Immature natural killer cell (primary cell): ENCODE results near the gene SNX4. TPM values are rescaled to one million over a fixed set of nuclear protein-coding genes. Genes with fewer than 3 reads are reported as not detected.
"Not testable (repeated sequence)": the region's sequence is repeated elsewhere in the genome, so short reads cannot be mapped to it uniquely, and the experiment has no call there.

Experiments used
- DNase-seq, 3 donors: peaks; one replicate each; pipeline ENCODE4 v3.0.0; 2022; ENCODE audit warnings: mixed read lengths in 1 of 3
- H3K27ac Mint-ChIP-seq, 6 donors: one replicate each; pipeline ENCODE4 v1.8.0; 2020; ENCODE audit warnings: mixed read lengths in 6 of 6, mild to moderate bottlenecking in 5 of 6, inconsistent platforms in 4 of 6, moderate library complexity in 3 of 6
- H3K27me3 Mint-ChIP-seq, 3 donors: one replicate each; pipeline ENCODE4 v1.8.0; 2020 to 2021; ENCODE audit warnings: low read depth in 3 of 3, mild to moderate bottlenecking in 3 of 3, mixed read lengths in 3 of 3, moderate library complexity in 3 of 3, inconsistent platforms in 1 of 3
- H3K36me3 Mint-ChIP-seq, 3 donors: one replicate each; pipeline ENCODE4 v1.8.0; 2020; ENCODE audit warnings: mixed read lengths in 3 of 3, inconsistent platforms in 2 of 3, mild to moderate bottlenecking in 2 of 3
- H3K4me1 Mint-ChIP-seq, 2 donors: one replicate each; pipeline ENCODE4 v1.8.0; 2020; ENCODE audit warnings: inconsistent platforms in 2 of 2, mild to moderate bottlenecking in 2 of 2, mixed read lengths in 2 of 2, moderate library complexity in 1 of 2
- H3K4me3 Mint-ChIP-seq, 5 donors: one replicate each; pipeline ENCODE4 v1.8.0; 2020; ENCODE audit warnings: mild to moderate bottlenecking in 5 of 5, mixed read lengths in 5 of 5, inconsistent platforms in 3 of 5, moderate library complexity in 3 of 5
- H3K9me3 Mint-ChIP-seq, 6 donors: one replicate each; pipeline ENCODE4 v1.8.0; 2020; ENCODE audit warnings: mild to moderate bottlenecking in 6 of 6, mixed read lengths in 6 of 6, inconsistent platforms in 4 of 6, moderate library complexity in 3 of 6
- polyA plus RNA-seq, 3 donors: library from polyadenylated mRNA; unstranded; fragments of 300-500 nt; fragmentation: Illumina TruSeq; gene quantifications; one replicate each; pipeline ENCODE4 v1.2.3, GENCODE V29; 2021

Gene SNX4
- polyA plus RNA-seq, 3 donors from 2014 or later, result 32.1 to 47.8 (median 39.9) TPM

- Mint-ChIP-seq H3K27me3 (peaks cover 0 to 2% (median 0%) of the 10 kb centered on the region in 3 donors), H3K27ac (no peak overlapping the region), H3K4me3 (no peak overlapping the region), H3K9me3 (no peaks in the 10 kb centered on the region), H3K4me1 (no peaks in the 10 kb centered on the region), H3K36me3 (peaks cover 0 to 17% (median 11%) of the 10 kb centered on the region in 3 donors)
- DNase-seq, result no peak
Observed at GRCh38 chr3:125482406-125482805, 37.6 kb downstream of the SNX4 start.

DNA sequence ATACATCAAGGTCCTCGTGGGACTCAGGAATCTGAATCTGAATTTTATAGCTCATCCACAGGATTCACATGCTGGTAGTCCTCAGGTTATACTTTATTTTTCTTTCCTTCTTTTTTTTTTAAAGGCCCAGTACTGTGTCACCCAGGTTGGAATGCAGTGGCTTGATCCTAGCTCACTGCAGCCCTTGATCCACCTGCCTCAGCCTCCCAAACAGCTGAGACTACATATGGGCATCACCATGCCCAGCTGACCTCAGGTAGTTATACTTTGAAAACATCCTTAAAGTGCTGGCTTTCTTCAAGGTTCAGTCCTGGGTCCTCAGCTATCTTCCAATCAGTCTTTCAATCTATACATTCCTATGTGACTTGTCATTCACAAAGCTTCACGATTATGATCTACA lies 38.2 kb downstream of the SNX4 start:
- Mint-ChIP-seq H3K27ac (no peak overlapping the region), H3K4me1 (no peaks in the 10 kb centered on the region), H3K4me3 (no peak overlapping the region)

DNA sequence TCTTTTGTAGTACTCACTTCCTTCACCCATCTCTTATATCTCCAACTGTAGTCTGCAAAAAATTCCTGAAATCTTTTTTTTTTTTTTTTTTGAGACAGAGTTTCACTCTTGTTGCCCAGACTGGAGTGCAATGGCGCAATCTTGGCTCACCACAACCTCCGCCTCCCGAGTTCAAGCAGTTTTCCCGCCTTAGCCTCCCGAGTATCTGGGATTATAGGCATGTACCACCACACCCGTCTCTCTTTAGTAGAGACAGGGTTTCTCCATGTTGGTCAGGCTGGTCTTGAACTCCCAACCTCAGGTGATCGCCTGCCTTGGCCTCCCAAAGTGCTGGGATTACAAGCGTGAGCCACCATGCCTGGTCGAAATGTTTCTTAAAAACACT lies 38.6 kb downstream of the SNX4 start:
- peaks cover 0 to 18% (median 10%) of the 10 kb centered on the region in 3 donors for H3K36me3 Mint-ChIP-seq
- H3K27me3 Mint-ChIP-seq, H3K4me1 Mint-ChIP-seq, H3K27ac Mint-ChIP-seq, H3K9me3 Mint-ChIP-seq, H3K4me3 Mint-ChIP-seq, DNase-seq: not testable (repeated sequence)

More for the DNA sequence above, 38.2 kb downstream of the SNX4 start:
- no peak for DNase-seq
- no peaks in the 10 kb centered on the region for H3K9me3 Mint-ChIP-seq
- H3K36me3 Mint-ChIP-seq, result peaks cover 0 to 17% (median 9%) of the 10 kb centered on the region in 3 donors
- H3K27me3 Mint-ChIP-seq, result peaks cover 0 to 2% (median 0%) of the 10 kb centered on the region in 3 donors

DNA sequence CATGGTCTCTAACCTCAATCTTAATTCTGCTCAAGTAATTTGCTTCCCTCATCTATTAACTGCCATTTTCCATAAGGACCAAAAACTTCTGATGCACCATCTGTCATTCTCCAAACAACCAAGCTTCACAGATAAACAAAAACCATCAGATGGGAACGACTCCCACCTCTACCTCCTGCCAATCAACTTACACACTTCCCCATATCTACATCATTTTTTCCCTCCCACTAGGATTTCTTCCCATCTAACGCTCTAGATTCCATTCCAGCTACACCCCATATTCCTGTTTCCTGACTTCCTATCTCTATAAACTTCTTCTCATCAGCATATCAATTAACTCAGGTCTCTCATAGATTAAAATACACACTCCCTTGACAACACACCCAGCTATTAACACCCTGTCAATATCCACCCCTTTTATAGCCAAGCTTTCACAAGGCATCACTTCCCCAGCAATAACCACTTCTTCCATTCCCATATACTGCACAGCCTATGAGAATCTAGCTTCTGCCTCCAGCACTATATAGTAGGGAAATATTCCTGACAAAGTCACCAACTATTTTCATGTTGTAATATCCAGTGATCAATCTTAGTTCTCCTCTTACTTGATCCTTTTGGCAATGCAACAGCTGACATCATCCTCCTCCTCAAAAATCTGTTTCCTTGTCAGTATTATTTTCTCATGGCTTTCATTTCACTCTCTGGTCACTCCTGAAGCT lies 39.2 kb downstream of the SNX4 start:
- Mint-ChIP-seq H3K27ac (no peak overlapping the region), H3K36me3 (peaks cover 0 to 13% (median 10%) of the 10 kb centered on the region in 3 donors), H3K4me1 (no peaks in the 10 kb centered on the region), H3K27me3 (peaks cover 0 to 2% (median 0%) of the 10 kb centered on the region in 3 donors), H3K4me3 (no peak overlapping the region), H3K9me3 (no peaks in the 10 kb centered on the region)
- no peak for DNase-seq

DNA sequence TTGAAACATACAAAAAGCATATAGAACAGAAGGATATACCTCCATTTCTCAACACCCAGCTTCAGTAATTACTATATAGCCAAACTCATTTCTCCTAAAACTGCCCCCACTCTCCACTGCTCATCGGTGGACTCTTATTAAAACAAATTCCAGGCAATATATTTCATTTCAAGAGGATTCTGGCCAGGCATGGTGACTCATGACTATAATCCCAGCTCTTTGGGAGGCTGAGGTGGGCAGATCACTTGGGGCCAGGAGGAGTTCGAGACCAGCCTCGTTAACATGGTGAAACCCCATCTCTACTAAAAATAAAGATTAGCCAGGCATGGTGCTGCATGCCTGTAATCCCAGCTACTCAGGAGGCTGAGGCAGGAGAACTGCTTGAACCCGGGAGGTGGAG lies 40.9 kb downstream of the SNX4 start:
- Mint-ChIP-seq H3K27ac (no peak overlapping the region), H3K36me3 (peaks cover 0 to 19% (median 16%) of the 10 kb centered on the region in 3 donors), H3K4me3 (no peak overlapping the region), H3K4me1 (no peaks in the 10 kb centered on the region), H3K9me3 (no peaks in the 10 kb centered on the region), H3K27me3 (peaks cover 0 to 2% (median 0%) of the 10 kb centered on the region in 3 donors)
- DNase-seq, result no peak

- DNase-seq, result no peak
- Mint-ChIP-seq H3K27ac (no peak overlapping the region), H3K4me3 (no peak overlapping the region), H3K36me3 (peaks cover 0 to 21% (median 19%) of the 10 kb centered on the region in 3 donors), H3K9me3 (no peaks in the 10 kb centered on the region), H3K27me3 (peaks cover 0 to 2% (median 0%) of the 10 kb centered on the region in 3 donors), H3K4me1 (no peaks in the 10 kb centered on the region)
Observed at GRCh38 chr3:125478326-125478725, 41.7 kb downstream of the SNX4 start.

GRCh38 chr3:125477701-125478100 lies 42.3 kb downstream of the SNX4 start:
- H3K27me3 Mint-ChIP-seq, result peaks cover 0 to 2% (median 0%) of the 10 kb centered on the region in 3 donors

DNA sequence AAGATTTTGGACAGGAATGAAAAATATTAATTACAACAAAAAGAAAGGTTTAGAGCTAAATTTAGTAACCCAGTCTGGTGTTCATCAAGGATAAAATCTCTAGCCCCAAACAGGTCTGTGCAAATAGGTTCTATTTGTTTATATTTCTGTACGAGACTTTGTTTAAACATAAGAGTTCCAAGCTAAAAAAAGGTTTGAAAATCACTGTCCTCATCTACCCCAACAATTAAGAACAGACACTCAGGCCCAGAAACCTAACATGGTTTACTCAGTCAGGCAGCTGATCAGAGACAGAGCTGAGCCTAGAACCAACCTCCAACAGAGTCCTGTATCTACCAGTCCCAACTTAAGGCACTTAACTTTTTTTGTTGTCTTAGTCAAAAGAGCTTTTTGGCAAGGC lies 49.3 kb downstream of the SNX4 start:
- no peak overlapping the region for H3K27ac Mint-ChIP-seq

More at GRCh38 chr3:125477701-125478100, 42.3 kb downstream of the SNX4 start:
- no peak overlapping the region for H3K27ac Mint-ChIP-seq
- peaks cover 0 to 24% (median 20%) of the 10 kb centered on the region in 3 donors for H3K36me3 Mint-ChIP-seq
- peaks cover 0 to under 1% of the 10 kb centered on the region in 2 donors for H3K4me1 Mint-ChIP-seq
- no peak for DNase-seq
- H3K9me3 Mint-ChIP-seq, result no peaks in the 10 kb centered on the region
- no peak overlapping the region for H3K4me3 Mint-ChIP-seq

DNA sequence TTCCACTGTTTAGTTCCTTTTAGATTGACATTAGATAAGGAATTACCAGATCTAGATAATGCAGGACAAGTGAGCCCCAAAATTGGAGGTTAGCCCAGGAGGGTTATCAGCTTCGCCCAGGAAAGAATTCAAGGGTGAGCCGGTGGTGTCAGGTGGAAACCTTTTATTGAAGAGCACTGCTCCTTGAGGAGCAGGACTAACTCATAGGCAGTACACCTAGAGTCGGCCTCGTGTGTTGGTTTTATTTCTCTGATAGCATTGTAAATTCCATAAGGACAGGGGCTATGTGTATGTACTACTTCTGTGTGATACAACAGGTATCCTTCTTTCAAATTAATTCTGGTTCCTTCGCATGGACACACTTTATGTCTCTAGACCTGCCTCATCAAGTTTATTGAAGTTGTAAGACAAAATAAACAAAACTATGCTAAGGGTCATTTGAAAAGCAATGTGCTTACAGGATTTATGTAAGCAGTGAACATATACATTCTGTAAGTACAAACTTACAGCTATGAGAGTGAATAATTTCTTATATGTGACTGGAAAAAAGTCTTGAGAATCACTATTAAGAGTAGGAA lies 57.2 kb downstream of the SNX4 start:
- H3K27me3 Mint-ChIP-seq, result no peaks in the 10 kb centered on the region
- no peaks in the 10 kb centered on the region for H3K4me1 Mint-ChIP-seq
- no peak overlapping the region for H3K27ac Mint-ChIP-seq
- H3K9me3 Mint-ChIP-seq, result no peaks in the 10 kb centered on the region
- H3K4me3 Mint-ChIP-seq, result no peak overlapping the region
- no peak for DNase-seq
- H3K36me3 Mint-ChIP-seq, result peaks cover 14 to 25% (median 16%) of the 10 kb centered on the region in 3 donors

More for the DNA sequence above, 49.3 kb downstream of the SNX4 start:
- peaks cover 0 to 2% (median 0%) of the 10 kb centered on the region in 3 donors for H3K27me3 Mint-ChIP-seq
- peaks cover 0 to 1% of the 10 kb centered on the region in 2 donors for H3K4me1 Mint-ChIP-seq
- H3K4me3 Mint-ChIP-seq, result no peak overlapping the region
- no peaks in the 10 kb centered on the region for H3K9me3 Mint-ChIP-seq
- no peak for DNase-seq
- H3K36me3 Mint-ChIP-seq, result peaks cover 11 to 33% (median 32%) of the 10 kb centered on the region in 3 donors

DNA sequence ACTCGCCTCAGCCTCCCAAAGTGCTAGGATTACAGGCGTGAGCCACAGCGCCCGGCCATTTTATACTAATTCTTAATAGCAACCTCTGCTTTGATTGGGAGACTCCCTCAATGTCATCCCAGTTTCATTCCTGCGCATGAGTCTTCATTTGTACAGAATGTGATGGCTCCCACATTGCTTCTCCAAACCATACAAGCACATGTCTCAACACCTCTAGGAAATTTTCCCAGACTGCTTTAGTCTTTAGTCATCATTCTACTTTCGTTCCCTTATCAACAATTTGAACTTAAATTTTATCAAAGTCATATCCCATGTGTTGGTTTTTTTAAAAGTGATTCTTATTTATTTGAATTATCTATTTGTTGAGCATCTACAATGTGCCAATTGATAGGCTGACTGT lies 58.1 kb downstream of the SNX4 start:
- DNase-seq, result no peak
- no peaks in the 10 kb centered on the region for H3K9me3 Mint-ChIP-seq
- peaks cover 13 to 25% (median 16%) of the 10 kb centered on the region in 3 donors for H3K36me3 Mint-ChIP-seq
- no peaks in the 10 kb centered on the region for H3K27me3 Mint-ChIP-seq
- no peaks in the 10 kb centered on the region for H3K4me1 Mint-ChIP-seq
- H3K4me3 Mint-ChIP-seq, result no peak overlapping the region
- H3K27ac Mint-ChIP-seq, result no peak overlapping the region

GRCh38 chr3:125460233-125460632 lies 59.8 kb downstream of the SNX4 start:
- H3K36me3 Mint-ChIP-seq, result peaks cover 13 to 31% (median 14%) of the 10 kb centered on the region in 3 donors
- no peak overlapping the region for H3K27ac Mint-ChIP-seq
- DNase-seq, result no peak
- no peaks in the 10 kb centered on the region for H3K4me1 Mint-ChIP-seq
- no peak overlapping the region for H3K4me3 Mint-ChIP-seq
- no peaks in the 10 kb centered on the region for H3K9me3 Mint-ChIP-seq
- H3K27me3 Mint-ChIP-seq, result no peaks in the 10 kb centered on the region

DNA sequence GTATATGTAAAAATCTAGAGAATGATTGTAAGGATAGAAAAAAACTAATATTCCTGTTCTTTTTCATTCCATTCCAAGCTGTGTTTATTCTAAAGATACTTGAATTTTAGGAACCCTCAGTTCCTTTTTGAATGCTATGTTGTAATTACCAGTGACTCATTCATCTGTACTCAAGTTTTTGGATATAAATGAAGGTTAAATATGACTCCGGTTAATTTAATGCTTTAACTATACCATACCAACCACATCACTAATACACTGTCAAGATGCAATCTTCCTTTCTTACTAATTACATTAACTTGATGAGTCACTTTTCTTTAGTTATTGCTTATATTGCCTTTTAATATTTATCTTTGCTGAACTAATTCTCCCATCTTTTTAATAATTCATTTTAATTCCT lies 76.1 kb downstream of the SNX4 start:
- DNase-seq, result no peak
- Mint-ChIP-seq H3K27me3 (no peaks in the 10 kb centered on the region), H3K4me1 (no peaks in the 10 kb centered on the region), H3K36me3 (peaks cover 13 to 28% (median 21%) of the 10 kb centered on the region in 3 donors), H3K9me3 (peaks cover 0 to 3% (median under 1%) of the 10 kb centered on the region in 6 donors), H3K27ac (no peak overlapping the region), H3K4me3 (no peak overlapping the region)

DNA sequence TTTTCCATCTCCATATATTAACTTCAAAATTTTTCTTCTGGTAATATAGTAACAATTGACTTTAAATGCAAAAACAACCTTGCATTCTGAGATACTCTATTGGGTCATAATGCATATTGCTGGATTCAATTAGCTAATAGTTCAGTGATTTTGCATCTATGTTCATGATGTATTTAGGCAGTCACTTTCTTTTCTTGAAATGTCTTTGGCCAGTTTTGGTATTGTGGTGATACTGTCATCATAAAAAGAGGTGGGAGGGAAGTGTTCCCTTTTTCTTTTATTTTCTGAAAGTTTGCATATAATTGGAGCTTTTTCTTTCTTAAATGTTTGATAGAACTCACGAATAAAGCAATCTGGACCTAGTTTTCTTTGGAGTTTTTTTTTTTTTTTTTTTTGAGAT lies 77.5 kb downstream of the SNX4 start:
- Mint-ChIP-seq H3K9me3 (peaks cover 0 to 3% (median under 1%) of the 10 kb centered on the region in 6 donors), H3K27ac (no peak overlapping the region), H3K27me3 (no peaks in the 10 kb centered on the region), H3K4me1 (no peaks in the 10 kb centered on the region), H3K36me3 (peaks cover 13 to 24% (median 19%) of the 10 kb centered on the region in 3 donors), H3K4me3 (no peak overlapping the region)
- DNase-seq, result no peak

GRCh38 chr3:125440970-125441369 lies 79.0 kb downstream of the SNX4 start:
- Mint-ChIP-seq H3K27me3 (no peaks in the 10 kb centered on the region), H3K4me1 (no peaks in the 10 kb centered on the region), H3K27ac (peak overlapping the region in 1 of 6 donors; percentile 12), H3K9me3 (peaks cover 0 to 3% (median 0%) of the 10 kb centered on the region in 6 donors), H3K36me3 (peaks cover 3 to 15% (median 10%) of the 10 kb centered on the region in 3 donors), H3K4me3 (no peak overlapping the region)
- no peak for DNase-seq
